Central memory CD8-positive, alpha-beta T cell (primary cell): ENCODE measurements around the gene CD28.

Source experiments
- ATAC-seq: fragments of 150-1000 bp; cut with Tn5 transposase; replicated peaks from 2 replicates; pipeline ENCODE4 v1.10.0; 2022; ENCODE audit warnings: mild to moderate bottlenecking, moderate FRiP score, moderate number of reproducible peaks; ENCODE audit not compliant: poor library complexity, severe bottlenecking; ENCODE audit errors: extremely low read depth
- DNase-seq, 2 donors: peaks; one replicate each; pipeline ENCODE4 v3.0.0; 2021; ENCODE audit warnings: low spot score in 2 of 2
- H3K27ac Mint-ChIP-seq: one replicate; pipeline ENCODE4 v1.8.0; 2022; ENCODE audit warnings: low read depth, mild to moderate bottlenecking, moderate library complexity, mixed read lengths
- H3K27me3 Mint-ChIP-seq: one replicate; pipeline ENCODE4 v1.8.0; 2022; ENCODE audit warnings: mixed read lengths
- H3K36me3 Mint-ChIP-seq: one replicate; pipeline ENCODE4 v1.8.0; 2022; ENCODE audit warnings: mild to moderate bottlenecking, moderate library complexity, mixed read lengths; ENCODE audit not compliant: insufficient read depth
- H3K4me1 Mint-ChIP-seq: one replicate; pipeline ENCODE4 v1.8.0; 2022; ENCODE audit warnings: mixed read lengths
- H3K4me3 Mint-ChIP-seq: one replicate; pipeline ENCODE4 v1.8.0; 2022; ENCODE audit warnings: mild to moderate bottlenecking, moderate library complexity, mixed read lengths
- H3K9me3 Mint-ChIP-seq: one replicate; pipeline ENCODE4 v1.8.0; 2022; ENCODE audit warnings: mixed read lengths

The CD28 gene

GRCh38 chr2:203675086-203675485, 31.4 kb upstream of the CD28 start:
- Mint-ChIP-seq H3K27me3 (no peaks in the 10 kb centered on the region), H3K9me3 (no peaks in the 10 kb centered on the region), H3K4me3 (no peak overlapping the region), H3K36me3 (no peaks in the 10 kb centered on the region), H3K4me1 (peaks cover 7% of the 10 kb centered on the region), H3K27ac (no peak overlapping the region)
- no peak for ATAC-seq
- no peak for DNase-seq

- no peak overlapping the region for H3K4me3 Mint-ChIP-seq
- no peak for DNase-seq
- H3K9me3 Mint-ChIP-seq = no peaks in the 10 kb centered on the region
- no peak for ATAC-seq
- peaks cover 19% of the 10 kb centered on the region for H3K4me1 Mint-ChIP-seq
- H3K27ac Mint-ChIP-seq = no peak overlapping the region
- no peaks in the 10 kb centered on the region for H3K36me3 Mint-ChIP-seq
- H3K27me3 Mint-ChIP-seq = no peaks in the 10 kb centered on the region
Observed at GRCh38 chr2:203678971-203679370, 27.5 kb upstream of the CD28 start.

- Mint-ChIP-seq H3K4me1 (peaks cover 14% of the 10 kb centered on the region), H3K4me3 (no peak overlapping the region)
- no peak for ATAC-seq
Observed at GRCh38 chr2:203679401-203679800, 27.0 kb upstream of the CD28 start.

GRCh38 chr2:203681978-203682377, 24.5 kb upstream of the CD28 start:
- Mint-ChIP-seq H3K4me3 (no peak overlapping the region), H3K27ac (no peak overlapping the region), H3K9me3 (no peaks in the 10 kb centered on the region), H3K4me1 (peaks cover 13% of the 10 kb centered on the region), H3K36me3 (no peaks in the 10 kb centered on the region), H3K27me3 (no peaks in the 10 kb centered on the region)
- DNase-seq (no peak), ATAC-seq (no peak)

More at GRCh38 chr2:203679401-203679800, 27.0 kb upstream of the CD28 start:
- Mint-ChIP-seq H3K27me3 (no peaks in the 10 kb centered on the region), H3K27ac (no peak overlapping the region), H3K36me3 (no peaks in the 10 kb centered on the region), H3K9me3 (no peaks in the 10 kb centered on the region)
- no peak for DNase-seq

- no peak for ATAC-seq
- no peak for DNase-seq
- Mint-ChIP-seq H3K4me3 (no peak overlapping the region), H3K27ac (no peak overlapping the region), H3K36me3 (no peaks in the 10 kb centered on the region), H3K27me3 (no peaks in the 10 kb centered on the region), H3K4me1 (peaks cover 13% of the 10 kb centered on the region), H3K9me3 (no peaks in the 10 kb centered on the region)
Observed at GRCh38 chr2:203682688-203683130, 23.7 kb upstream of the CD28 start.

GRCh38 chr2:203683421-203683820, 23.0 kb upstream of the CD28 start:
- H3K9me3 Mint-ChIP-seq = no peaks in the 10 kb centered on the region
- ATAC-seq = no peak
- H3K4me3 Mint-ChIP-seq = no peak overlapping the region
- H3K27ac Mint-ChIP-seq = no peak overlapping the region
- no peaks in the 10 kb centered on the region for H3K36me3 Mint-ChIP-seq
- no peak for DNase-seq
- H3K27me3 Mint-ChIP-seq = no peaks in the 10 kb centered on the region
- peaks cover 13% of the 10 kb centered on the region for H3K4me1 Mint-ChIP-seq

GRCh38 chr2:203683932-203684556, 22.4 kb upstream of the CD28 start:
- no peak for DNase-seq
- Mint-ChIP-seq H3K27me3 (no peaks in the 10 kb centered on the region), H3K36me3 (no peaks in the 10 kb centered on the region), H3K4me3 (no peak overlapping the region), H3K27ac (no peak overlapping the region), H3K9me3 (no peaks in the 10 kb centered on the region), H3K4me1 (peaks cover 13% of the 10 kb centered on the region)
- no peak for ATAC-seq

GRCh38 chr2:203685081-203685621, 21.3 kb upstream of the CD28 start:
- Mint-ChIP-seq H3K4me1 (peaks cover 18% of the 10 kb centered on the region), H3K27me3 (no peaks in the 10 kb centered on the region), H3K36me3 (no peaks in the 10 kb centered on the region), H3K9me3 (no peaks in the 10 kb centered on the region), H3K27ac (no peak overlapping the region), H3K4me3 (no peak overlapping the region)
- ATAC-seq (no peak), DNase-seq (no peak)

GRCh38 chr2:203685789-203686420, 20.5 kb upstream of the CD28 start:
- H3K27ac Mint-ChIP-seq = no peak overlapping the region
- ATAC-seq = no peak
- no peak for DNase-seq
- H3K9me3 Mint-ChIP-seq = no peaks in the 10 kb centered on the region
- H3K27me3 Mint-ChIP-seq = no peaks in the 10 kb centered on the region
- H3K36me3 Mint-ChIP-seq = no peaks in the 10 kb centered on the region
- peaks cover 19% of the 10 kb centered on the region for H3K4me1 Mint-ChIP-seq
- no peak overlapping the region for H3K4me3 Mint-ChIP-seq

GRCh38 chr2:203687165-203687564, 19.3 kb upstream of the CD28 start:
- ATAC-seq (no peak), DNase-seq (no peak)
- H3K27me3 Mint-ChIP-seq = no peaks in the 10 kb centered on the region
- no peak overlapping the region for H3K4me3 Mint-ChIP-seq
- no peaks in the 10 kb centered on the region for H3K9me3 Mint-ChIP-seq
- peaks cover 16% of the 10 kb centered on the region for H3K4me1 Mint-ChIP-seq
- no peaks in the 10 kb centered on the region for H3K36me3 Mint-ChIP-seq
- no peak overlapping the region for H3K27ac Mint-ChIP-seq

GRCh38 chr2:203688798-203689197, 17.6 kb upstream of the CD28 start:
- Mint-ChIP-seq H3K4me1 (peaks cover 16% of the 10 kb centered on the region), H3K4me3 (no peak overlapping the region), H3K27me3 (no peaks in the 10 kb centered on the region), H3K36me3 (no peaks in the 10 kb centered on the region), H3K9me3 (no peaks in the 10 kb centered on the region), H3K27ac (no peak overlapping the region)
- ATAC-seq = no peak
- no peak for DNase-seq

GRCh38 chr2:203689426-203690116, 16.9 kb upstream of the CD28 start:
- no peaks in the 10 kb centered on the region for H3K9me3 Mint-ChIP-seq
- no peaks in the 10 kb centered on the region for H3K36me3 Mint-ChIP-seq
- ATAC-seq = peak; percentile 90
- DNase-seq = peak in 1 of 2 donors; percentile 25
- H3K27me3 Mint-ChIP-seq = no peaks in the 10 kb centered on the region
- H3K27ac Mint-ChIP-seq = peak overlapping the region; percentile 69
- peaks cover 16% of the 10 kb centered on the region for H3K4me1 Mint-ChIP-seq
- H3K4me3 Mint-ChIP-seq = peak overlapping the region; percentile 59

GRCh38 chr2:203690117-203690431, 16.4 kb upstream of the CD28 start:
- Mint-ChIP-seq H3K4me1 (peaks cover 16% of the 10 kb centered on the region), H3K27ac (peak overlapping the region; percentile 69), H3K9me3 (no peaks in the 10 kb centered on the region), H3K36me3 (no peaks in the 10 kb centered on the region), H3K4me3 (peak overlapping the region; percentile 59), H3K27me3 (no peaks in the 10 kb centered on the region)
- ATAC-seq (peak; percentile 34), DNase-seq (no peak)
